HFF-Myc (cell line): ENCODE results near the gene CD248.
"Not testable (repeated sequence)": the region's sequence is repeated elsewhere in the genome, so short reads cannot be mapped to it uniquely, and the experiment has no call there.

ENCODE experiments used
- DNase-seq: peaks from one replicate; pipeline ENCODE4 v3.0.0-alpha.2; 2011; ENCODE audit warnings: low read depth; ENCODE audit errors: extremely low read depth
- H3K4me3 ChIP-seq: replicated peaks from 2 replicates; pipeline ENCODE4 v1.5.1; 2011; ENCODE audit warnings: low read depth, mild to moderate bottlenecking, control low read depth, low read length
- CTCF ChIP-seq: IDR thresholded peaks from 2 replicates; pipeline ENCODE4 v1.5.1; 2012; ENCODE audit warnings: mild to moderate bottlenecking, low read depth, low read length, control low read depth; ENCODE audit errors: missing control alignments

The CD248 gene

GRCh38 chr11:66326261-66327111 lies 9.6 kb upstream of the CD248 start:
- DNase-seq = no peak
- H3K4me3 ChIP-seq = no peak overlapping the region
- TF ChIP-seq CTCF = no peak

- TF ChIP-seq CTCF = no peak
- DNase-seq = no peak
- no peak overlapping the region for H3K4me3 ChIP-seq
Measured at GRCh38 chr11:66325263-66325671, 8.4 kb upstream of the CD248 start.

- DNase-seq = no peak
- H3K4me3 ChIP-seq = no peak overlapping the region
Measured at GRCh38 chr11:66324664-66325063, 7.8 kb upstream of the CD248 start.

GRCh38 chr11:66323684-66324083 lies 6.8 kb upstream of the CD248 start:
- no peak for TF ChIP-seq CTCF
- DNase-seq = no peak
- no peak overlapping the region for H3K4me3 ChIP-seq

More at GRCh38 chr11:66324664-66325063, 7.8 kb upstream of the CD248 start:
- no peak for TF ChIP-seq CTCF

- DNase-seq = no peak
- TF ChIP-seq CTCF = no peak
- no peak overlapping the region for H3K4me3 ChIP-seq
Measured at GRCh38 chr11:66322732-66323427, 6.0 kb upstream of the CD248 start.

- TF ChIP-seq CTCF = no peak
Measured at GRCh38 chr11:66321606-66322005, 4.8 kb upstream of the CD248 start.

GRCh38 chr11:66320748-66321147 lies 3.9 kb upstream of the CD248 start:
- not testable (repeated sequence) for DNase-seq, H3K4me3 ChIP-seq

More at GRCh38 chr11:66321606-66322005, 4.8 kb upstream of the CD248 start:
- no peak for DNase-seq
- H3K4me3 ChIP-seq = no peak overlapping the region

- DNase-seq, H3K4me3 ChIP-seq: not testable (repeated sequence)
Measured at GRCh38 chr11:66320289-66320688, 3.4 kb upstream of the CD248 start.
